GM21447 (cell line): ENCODE results near the gene TUBGCP2.

ENCODE experiments used
- ATAC-seq: cut with Tn5 transposase; IDR thresholded peaks from one replicate; pipeline ENCODE4 v1.9.1; 2021; ENCODE audit not compliant: unreplicated experiment

Gene TUBGCP2

DNA sequence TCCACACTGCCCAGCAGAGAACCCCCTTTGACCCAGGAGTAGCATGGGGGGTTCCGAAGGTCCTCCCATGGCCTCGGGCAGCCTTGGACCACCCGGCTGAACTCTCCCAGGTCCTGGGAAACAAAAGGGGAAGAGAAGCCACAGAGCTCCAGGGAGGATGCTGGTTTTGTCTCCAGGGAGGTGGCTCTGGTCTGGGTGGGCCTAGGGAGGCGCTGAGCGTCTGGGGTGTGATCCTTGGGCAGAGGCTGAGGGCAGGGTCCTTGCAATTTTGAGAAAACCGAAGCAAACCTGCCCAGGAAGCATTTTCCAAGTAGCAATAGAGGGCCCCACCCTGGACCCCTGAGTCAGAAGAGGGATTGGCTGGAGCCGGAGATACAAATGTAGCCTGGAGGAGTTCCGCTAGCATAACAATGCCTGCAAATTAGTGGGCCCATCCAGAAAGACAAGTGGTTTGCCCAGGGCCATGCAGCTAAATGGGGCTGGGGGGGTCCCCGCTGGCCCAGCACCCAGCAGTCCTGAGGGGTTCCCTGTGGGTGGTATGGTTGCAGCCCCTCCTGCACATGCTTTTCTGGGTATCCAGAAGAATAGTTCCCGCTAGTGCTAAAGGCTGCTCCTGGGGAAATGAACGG, 76.6 kb downstream of the TUBGCP2 start:
- no peak for ATAC-seq

DNA sequence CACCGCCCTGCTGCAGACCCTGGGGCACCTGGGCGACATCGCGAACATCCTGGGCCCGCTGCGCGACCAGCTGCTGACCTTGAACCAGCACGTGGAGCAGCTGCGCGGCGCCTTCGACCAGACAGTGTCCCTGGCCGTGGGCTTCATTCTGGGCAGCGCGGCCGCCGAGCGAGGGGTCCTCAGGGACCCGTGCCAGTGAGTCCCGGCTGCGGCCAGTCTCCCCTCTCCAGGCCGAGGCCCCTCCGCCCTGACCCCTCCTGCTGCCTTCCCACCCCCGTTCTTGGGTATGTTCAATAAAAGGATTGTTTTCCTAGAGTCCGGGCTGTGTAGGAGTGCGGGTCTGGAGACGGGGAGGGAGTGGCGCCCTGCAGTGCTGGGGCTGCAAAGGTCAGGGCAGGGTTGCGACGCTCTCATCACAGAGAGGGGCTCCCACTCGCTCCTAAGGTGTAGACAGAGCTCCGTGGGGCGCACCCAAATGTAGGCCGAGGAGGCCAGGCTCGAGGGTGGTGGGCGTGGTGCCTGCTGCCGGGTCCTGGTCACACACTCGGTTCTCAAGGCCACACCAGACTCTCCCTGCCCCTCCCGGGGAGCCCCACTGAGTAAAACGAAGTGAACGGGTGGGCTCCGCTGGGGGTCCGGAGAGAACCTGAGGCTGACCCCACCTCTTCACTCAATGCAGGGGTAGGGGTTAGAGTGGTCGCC, 77.3 kb downstream of the TUBGCP2 start:
- no peak for ATAC-seq

DNA sequence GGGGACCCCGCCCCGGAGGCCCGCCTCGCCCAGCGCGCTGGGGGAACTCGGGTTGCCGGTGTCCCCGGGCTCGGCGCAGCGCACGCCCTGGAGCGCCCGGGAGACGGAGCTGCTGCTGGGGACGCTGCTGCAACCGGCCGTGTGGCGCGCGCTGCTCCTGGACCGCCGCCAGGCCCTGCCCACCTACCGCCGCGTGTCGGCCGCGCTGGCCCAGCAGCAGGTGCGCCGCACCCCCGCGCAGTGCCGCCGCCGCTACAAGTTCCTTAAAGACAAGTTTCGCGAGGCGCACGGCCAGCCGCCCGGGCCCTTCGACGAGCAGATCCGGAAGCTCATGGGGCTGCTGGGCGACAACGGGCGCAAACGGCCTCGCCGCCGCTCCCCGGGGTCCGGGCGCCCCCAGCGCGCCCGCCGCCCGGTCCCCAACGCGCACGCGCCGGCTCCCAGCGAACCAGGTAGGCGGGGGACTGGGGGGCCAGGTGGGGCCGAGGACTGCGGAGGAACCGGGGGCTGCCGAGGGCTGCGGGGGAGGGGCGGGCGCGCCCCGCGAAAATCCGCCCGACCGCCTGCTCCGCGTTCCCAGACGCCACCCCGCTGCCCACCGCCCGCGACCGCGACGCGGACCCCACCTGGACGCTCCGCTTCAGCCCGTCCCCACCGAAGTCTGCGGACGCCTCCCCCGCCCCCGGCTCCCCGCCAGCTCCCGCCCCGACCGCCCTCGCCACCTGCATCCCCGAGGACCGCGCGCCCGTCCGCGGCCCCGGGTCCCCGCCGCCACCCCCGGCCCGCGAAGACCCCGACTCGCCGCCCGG, 78.1 kb downstream of the TUBGCP2 start:
- no peak for ATAC-seq

DNA sequence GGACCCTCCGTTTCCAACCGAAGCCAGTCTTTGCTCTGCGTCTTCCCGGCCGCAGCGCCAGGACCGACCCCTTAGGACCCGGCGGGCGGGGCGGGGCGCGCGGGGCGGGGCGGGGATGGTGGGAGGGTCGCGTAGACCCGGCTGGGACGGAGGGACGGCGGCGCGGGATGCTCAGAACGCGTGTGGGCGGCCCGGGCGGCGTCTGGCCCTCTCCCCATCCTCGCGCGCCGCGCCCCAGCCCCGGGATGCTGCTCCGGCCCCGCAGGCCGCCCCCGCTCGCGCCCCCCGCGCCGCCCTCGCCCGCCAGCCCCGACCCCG, 78.7 kb downstream of the TUBGCP2 start, which contains the start of gene UTF1:
Gene UTF1, plus strand, starts transcription at position 174 of the 318 bp plus-strand sequence. Its CDS starts 72 bp downstream, at position 246.
- no peak for ATAC-seq

GRCh38 chr10:133229265-133230043, 79.2 kb downstream of the TUBGCP2 start:
- no peak for ATAC-seq
